ENCODE results near the gene ZNF892.
"Not testable (repeated sequence)": the region's sequence is repeated elsewhere in the genome, so short reads cannot be mapped to it uniquely, and the experiment has no call there.

Gene ZNF892

DNA sequence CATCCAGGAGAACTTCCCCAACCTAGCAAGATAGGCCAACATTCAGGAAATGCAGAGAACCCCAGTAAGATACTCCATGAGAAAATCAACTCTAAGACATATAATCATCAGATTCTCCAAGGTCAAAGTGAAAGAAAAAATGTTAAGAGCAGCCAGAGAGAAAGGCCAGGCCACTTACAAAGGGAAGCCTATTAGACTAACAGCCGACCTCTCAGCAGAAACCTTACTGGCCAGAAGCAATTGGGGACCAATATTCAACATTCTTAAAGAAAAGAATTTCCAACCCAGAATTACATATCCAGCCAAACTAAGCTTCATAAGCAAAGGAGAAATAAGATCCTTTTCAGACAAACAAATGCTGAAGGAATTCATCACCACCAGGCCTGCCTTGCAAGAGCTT, 34.8 kb downstream of the ZNF892 start:
- H3K4ac ChIP-seq (ENCODE audit: low read depth, low read length); H3K36me3 ChIP-seq (ENCODE audit: control insufficient read depth, insufficient read depth, low read length); H3K23ac ChIP-seq (ENCODE audit: low read length); H3K79me1 ChIP-seq (ENCODE audit: low read length); H3K9ac ChIP-seq (ENCODE audit: low read length); H3K4me1 ChIP-seq (ENCODE audit: control insufficient read depth, low read depth, low read length); H3K27me3 ChIP-seq (ENCODE audit: insufficient read depth, low read length, poor library complexity); H3K18ac ChIP-seq (ENCODE audit: low read length); H3K79me2 ChIP-seq (ENCODE audit: control insufficient read depth, insufficient read depth, low read length); H2BK15ac ChIP-seq (replicated peaks; ENCODE audit: low read depth); H3K4me3 ChIP-seq (ENCODE audit: low read length); H3K27ac ChIP-seq (ENCODE audit: low read depth, low read length); H4K5ac ChIP-seq (ENCODE audit: low read length); H2AK5ac ChIP-seq (ENCODE audit: low read length); H4K8ac ChIP-seq (ENCODE audit: low read depth, low read length); H2BK5ac ChIP-seq (ENCODE audit: low read length); H2BK120ac ChIP-seq (ENCODE audit: low read depth, low read length); H3K56ac ChIP-seq (ENCODE audit: low read length); H3K4me2 ChIP-seq (ENCODE audit: low read length); DNase-seq: not testable (repeated sequence)
- WGBS (ENCODE audit: extremely low coverage, insufficient coverage, low lambda C conversion rate), result no CpG with 5 or more reads among the region's 1 CpG
